HPDE6-E6E7 (cell line): ENCODE results near the gene ATP5MG.
"Not testable (repeated sequence)": the region's sequence is repeated elsewhere in the genome, so short reads cannot be mapped to it uniquely, and the experiment has no call there.

Experiments
- DNase-seq: peaks from one replicate; pipeline ENCODE4 v3.0.0; 2011; ENCODE audit warnings: missing footprints; ENCODE audit errors: extremely low spot score

ATP5MG gene

DNA sequence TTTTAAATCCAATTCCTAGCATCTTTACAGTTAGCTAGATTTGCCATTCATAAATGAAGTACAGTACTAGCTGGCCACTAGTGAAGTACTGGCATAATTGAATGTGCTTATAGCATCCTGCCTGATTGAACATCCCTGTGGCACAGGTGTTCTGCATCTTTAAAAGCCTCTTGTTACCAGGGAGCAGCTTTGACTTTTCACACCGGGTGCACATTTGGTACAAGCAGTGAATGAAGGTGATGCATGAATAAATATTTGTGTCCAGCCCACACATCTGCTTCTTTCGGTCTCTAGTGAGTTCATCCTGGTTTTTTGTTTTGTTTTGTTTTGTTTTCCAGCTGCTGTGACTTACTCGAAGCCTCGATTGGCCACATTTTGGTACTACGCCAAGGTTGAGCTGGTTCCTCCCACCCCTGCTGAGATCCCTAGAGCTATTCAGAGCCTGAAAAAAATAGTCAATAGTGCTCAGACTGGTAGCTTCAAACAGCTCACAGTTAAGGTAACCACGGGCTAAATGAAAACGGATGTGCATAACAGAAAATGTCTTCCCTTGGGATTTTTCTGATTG is 5.3 kb downstream of the ATP5MG start:
- DNase-seq, result no peak

DNA sequence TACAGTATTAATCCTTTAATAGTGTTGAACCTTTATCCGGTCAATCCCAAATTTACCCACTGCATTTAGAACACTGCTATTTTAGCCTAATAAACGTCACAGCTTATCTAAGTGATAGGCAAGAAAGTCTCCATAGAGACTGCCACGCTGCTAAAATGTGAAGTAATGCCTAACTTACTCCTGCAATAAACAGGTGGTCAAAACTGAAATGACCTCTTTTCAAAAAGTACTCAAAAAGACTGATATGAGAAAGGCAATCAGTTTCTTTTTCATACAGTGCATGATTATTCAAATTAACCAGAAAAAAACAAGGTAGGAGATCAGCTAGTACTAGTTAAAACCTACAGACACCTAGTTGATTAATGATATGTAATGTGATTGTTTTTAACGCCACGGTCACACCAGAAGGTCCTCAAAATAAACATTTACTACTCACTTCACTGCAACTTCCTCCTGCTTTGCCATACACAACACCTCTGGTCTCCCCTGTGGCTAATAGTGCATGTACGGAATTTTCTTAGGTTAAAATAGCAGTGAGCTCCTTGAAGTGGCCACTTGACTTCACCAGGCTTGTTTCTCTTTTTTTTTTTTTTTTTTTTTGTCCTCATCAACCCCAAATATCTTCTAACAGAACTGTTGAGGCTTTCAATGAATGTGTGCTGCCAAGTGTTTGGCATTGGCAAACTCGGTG is 8.8 kb downstream of the ATP5MG start:
- no peak for DNase-seq

DNA sequence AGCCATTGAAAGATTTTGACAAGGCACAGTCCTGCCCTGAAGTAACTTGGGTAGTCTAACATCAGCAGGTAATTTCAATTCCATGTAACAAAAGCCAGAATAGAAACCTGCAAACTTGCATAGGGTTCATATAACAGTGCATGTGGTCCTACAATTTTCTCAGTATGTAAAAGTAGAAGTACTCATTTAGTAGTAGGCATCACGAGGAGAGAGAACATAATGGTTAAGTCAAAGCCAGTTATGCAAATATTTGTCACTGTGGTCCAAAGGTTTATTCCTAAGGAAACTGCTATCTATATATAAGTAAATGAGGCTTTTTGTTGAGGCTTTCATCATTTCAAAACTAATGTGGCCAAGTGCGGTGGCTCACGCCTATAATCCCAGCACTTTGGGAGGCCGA is 10.1 kb downstream of the ATP5MG start:
- DNase-seq, result no peak

DNA sequence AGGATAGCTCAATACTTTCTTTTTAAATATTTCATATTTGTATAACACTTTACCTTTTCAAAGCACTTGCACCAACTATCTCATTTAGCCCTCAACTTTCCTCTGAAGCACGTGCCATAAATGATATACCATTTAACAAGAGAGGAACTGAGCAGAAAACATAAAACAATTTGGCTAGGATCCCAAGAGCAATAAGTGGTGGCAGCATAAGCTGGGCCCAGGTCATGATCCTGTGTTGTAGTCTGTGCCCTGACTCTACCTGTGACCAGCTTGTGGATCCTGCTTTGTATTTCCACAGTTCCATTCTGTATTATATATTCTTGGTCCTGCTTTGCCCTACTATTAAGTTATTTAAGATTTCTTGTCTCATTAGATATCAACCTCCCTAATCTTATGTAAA is 11.5 kb downstream of the ATP5MG start:
- DNase-seq, result no peak

DNA sequence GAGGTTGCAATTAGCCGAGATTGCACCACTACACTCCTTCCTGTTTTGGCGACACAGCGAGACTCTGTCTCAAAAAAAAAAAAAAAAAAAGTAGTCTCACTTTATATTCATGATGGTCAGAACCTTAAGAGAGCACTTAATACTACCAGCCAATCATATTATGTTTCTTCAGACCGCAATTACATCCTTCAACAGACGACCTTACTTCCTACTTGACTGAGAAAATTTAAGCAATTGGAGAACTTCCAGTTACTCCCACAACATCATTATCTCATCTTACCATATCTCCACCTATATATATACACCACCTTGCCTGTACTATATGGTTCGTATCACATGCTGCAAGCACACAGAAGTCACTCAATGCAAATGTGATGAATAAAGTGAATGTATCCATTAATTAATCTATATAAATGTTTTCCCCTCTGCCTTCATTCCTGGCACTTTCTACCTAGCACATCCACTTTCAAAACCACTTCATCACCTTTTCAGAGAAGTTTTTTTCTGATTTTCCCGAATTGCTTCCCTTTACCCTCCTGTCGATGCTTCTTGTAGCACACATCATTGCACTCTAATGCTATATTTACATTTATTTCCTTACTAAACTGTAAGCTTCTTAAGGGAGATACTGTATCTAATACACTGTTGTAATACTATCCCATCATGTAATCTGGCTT is 13.8 kb downstream of the ATP5MG start:
- no peak for DNase-seq

DNA sequence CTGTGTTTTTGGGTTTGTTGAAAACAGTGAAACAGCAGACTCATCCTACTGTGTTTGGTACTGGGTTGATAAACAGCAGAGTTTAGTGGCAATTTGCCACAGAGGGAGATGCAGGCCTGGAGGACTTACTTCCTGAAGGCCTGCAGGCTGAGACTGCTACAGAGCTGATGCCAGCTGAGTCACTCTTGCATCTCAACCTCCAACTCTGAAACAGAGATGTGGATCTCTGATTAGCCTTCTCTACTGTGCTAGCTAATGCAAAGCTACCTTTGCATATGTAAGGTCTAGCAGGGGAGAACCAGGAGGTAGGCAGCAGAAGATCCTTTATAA is 14.3 kb downstream of the ATP5MG start:
- DNase-seq, result peak; percentile 72

DNA sequence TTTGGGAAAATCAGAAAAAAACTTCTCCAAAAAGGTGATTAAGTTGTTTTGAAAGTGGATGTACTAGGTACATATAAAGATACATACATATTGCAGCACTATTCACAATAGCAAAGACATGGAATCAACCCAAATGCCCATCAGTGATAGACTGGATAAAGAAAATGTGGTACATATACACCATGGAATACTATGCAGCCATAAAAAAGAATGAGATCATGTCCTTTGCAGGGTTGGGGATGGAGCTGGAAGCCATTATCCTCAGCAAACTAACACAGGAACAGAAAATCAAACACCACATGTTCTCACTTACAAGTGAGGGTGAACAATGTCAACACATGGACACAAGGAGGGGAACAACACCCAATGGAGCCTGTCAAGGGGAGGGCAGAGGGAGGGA is 15.5 kb downstream of the ATP5MG start:
- DNase-seq, result not testable (repeated sequence)

DNA sequence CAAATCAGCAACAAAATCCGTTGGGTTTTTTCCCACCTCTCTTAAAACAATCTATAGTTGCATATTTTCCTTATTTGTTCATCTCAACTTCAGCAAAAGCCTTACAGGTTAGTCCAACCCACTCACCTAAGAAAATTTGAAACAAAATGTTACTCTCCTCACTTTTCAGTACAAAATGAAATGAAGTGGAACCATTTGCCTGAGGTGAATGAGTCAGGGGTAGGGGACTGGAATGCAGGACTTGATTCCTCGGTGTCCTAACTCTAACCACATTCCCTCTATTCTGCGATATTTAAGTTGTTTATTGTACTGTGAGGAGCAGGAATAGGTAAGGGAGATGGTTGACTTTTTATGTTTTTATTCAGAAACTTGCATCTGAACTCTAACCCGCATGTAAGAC is 16.4 kb downstream of the ATP5MG start:
- no peak for DNase-seq

DNA sequence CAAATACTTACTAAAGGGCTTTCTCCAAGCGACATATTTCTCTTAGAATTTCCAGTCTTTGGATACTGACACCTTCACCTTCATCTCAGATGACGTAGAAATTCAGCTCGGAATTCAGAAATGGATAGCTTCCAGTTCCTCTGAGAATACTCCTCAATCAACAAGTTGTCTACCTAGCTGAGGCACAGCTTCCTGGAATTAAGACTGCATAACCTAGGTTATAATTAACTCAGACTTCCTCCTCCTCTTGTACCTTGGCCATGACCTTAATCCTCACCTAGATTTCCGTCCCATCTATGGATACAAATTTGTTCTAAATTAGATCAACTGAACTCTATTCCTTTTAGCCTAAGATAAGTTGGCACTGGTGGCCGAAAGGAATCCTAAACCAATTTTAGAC is 17.4 kb downstream of the ATP5MG start:
- DNase-seq, result no peak

DNA sequence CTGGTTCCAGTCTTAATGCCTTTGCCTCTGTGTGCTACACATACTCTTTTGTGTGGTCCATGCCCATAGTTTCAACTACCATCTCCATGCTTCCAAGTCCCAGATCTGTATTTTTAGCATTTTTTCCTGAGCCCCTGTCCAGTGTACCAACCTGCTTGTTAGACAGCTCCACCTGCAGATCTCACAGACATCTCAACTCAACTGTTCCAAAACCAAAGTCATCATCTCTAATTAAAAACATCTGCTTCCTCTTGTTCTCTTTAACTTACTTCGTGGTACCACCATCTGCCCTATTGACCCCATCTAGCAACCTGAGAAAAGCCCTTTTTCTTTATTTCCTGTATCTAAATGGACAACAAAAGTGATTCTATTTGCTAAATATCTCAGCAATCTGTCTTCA is 26.3 kb downstream of the ATP5MG start:
- no peak for DNase-seq

DNA sequence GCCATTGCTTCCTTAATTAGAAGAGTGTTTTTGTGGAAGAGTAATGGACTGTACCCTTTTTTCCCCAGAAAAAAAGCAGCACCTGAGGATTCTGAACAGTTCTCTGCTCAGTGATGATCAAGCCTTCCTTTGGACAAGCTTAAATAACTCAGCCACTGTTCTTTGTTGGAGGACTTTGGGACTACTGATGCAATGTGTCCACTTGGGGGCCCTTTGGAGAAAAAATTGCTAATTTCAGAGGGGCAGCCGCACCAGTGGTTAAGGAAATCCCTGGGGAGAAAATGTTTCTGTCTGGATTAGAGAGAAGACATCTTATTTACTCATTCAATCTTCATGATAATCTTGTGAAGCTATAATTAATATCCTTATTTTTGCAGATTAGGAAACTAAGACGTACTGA is 29.6 kb downstream of the ATP5MG start:
- no peak for DNase-seq

DNA sequence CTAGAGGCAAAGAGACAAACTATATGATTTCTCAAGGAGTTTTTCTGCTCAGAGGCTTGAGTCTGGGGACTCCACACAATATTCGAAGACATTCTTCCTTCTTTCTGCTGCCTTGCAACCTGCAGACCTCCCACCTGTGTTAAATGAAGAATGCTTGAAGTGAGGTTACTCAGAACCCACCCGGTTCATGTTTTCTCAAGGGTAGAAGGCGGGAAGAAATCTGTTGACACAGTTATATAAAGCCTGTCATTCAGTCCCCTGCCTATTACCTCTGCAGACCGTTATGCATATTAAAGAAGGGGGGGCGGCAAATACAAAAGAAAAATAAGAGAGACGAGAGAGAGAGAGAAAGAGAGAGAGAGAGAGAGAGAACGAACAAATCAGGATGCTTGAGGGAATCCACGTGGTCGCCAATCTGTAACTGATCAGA is 32.7 kb downstream of the ATP5MG start:
- DNase-seq, result no peak

DNA sequence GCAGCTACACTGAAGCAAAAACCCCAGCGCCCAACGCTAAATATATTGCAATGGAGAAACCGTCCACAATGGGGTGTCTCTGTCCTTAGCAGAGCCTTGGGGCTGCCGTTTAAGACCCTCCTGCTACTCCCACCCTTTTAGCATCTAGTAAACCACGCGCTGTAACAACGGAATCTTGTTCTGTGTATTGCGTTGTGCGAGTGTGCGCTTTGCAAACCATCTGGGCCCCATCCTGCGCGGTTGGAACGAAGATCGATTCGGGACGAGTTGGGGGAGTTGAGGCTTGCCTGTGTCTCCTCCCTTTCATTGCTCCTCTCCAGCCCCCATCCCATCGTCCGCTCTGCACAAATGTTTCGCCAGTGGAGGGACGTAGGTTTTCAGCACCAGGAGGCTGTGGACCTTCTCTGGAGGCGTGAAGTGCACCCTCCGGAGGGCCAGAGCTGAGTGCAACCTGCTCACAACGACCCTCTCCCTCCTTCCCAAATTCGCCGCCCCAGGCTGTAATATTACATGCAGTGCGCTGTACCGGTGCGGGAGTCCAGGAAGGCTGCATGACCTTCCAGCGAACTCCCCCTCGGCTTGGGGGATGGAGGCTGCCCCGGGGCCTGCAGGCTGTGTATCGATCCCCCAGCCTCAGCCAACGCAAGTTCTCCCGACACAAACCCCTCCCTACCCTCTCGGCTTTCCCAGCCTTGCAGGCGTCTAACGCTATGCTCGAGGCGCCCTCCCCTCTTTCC is 33.3 kb downstream of the ATP5MG start:
- no peak for DNase-seq

DNA sequence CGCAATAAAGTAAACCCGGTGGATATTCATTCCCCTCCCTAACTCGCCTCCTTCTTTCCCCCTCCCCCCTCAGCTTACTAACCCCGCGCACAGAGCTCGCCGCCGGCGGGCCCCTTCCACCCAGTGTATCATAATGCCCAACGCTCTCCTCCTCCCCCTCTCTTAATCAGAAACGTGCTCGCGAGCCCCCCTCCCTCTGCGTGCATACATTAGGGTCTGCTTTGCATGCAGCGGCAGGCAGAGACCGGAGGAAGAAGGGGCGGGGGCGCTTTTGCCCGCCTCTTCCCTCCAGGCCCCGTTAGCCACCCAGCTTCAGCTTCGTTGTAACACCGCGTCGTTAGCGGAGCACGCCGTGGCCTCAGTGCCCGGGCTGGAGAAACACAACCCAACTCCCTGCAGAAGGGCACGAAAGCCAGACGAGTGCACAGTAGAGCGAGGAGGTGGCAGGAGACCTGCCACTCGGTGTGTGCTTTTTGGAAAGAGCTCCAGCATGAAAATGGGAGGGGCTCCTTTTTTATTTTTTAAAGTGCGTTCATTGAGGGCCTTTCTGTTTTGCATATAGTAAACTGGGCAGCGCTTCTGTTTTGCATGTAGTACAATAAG is 34.0 kb downstream of the ATP5MG start:
- peak; percentile 46 for DNase-seq

DNA sequence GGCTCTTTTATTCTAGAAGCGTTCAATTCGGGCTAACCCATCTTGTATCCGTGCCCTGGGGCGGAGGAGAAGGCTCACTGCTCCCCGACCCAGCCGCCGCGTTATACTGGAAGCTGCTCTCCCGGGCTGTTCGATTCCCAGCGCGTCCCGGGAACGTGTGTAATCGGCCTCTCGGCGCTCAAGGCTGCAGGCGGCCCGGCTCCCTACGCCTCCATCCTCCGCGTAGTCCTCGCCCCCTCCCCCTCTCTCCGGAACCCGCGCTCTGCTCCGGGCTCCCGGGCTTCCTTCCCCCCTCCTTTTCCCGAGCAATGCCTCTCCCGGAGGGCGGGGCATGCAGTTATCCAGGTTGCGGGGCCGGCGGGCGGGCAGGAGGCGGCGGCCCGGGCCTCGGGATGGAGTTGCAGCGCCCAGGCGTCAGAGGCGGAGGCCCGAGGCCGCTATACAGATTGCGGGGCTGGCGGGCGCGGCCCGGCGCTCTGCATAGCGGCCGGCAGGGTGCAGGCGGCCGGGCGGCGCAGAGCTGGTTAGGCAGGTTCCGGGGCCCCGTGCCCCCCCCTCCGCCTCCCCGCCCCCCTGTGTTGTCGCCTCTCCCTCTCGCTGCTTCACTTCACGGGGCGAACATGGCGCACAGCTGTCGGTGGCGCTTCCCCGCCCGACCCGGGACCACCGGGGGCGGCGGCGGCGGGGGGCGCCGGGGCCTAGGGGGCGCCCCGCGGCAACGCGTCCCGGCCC is 34.7 kb downstream of the ATP5MG start, which contains the start of gene KMT2A:
TSS of gene KMT2A (plus strand) at position 600 of the 732 bp plus-strand sequence. CDS start at position 621, 21 bp downstream.
- peak; percentile 89 for DNase-seq

DNA sequence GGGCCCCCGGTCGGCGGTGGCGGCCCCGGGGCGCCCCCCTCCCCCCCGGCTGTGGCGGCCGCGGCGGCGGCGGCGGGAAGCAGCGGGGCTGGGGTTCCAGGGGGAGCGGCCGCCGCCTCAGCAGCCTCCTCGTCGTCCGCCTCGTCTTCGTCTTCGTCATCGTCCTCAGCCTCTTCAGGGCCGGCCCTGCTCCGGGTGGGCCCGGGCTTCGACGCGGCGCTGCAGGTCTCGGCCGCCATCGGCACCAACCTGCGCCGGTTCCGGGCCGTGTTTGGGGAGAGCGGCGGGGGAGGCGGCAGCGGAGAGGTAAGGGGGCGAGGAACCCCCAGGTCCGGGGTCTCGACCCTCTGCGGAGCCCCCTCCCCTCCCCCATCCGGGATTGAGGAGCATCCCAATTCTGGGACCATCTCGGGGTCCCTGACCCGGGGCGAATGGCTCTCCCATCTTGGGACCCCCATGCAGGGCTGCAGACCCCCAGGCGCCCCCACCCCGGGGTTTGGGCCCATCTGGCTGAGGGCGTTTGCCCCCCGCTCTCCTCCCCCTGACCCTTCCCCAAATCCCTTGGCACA is 35.3 kb downstream of the ATP5MG start:
- DNase-seq, result no peak

DNA sequence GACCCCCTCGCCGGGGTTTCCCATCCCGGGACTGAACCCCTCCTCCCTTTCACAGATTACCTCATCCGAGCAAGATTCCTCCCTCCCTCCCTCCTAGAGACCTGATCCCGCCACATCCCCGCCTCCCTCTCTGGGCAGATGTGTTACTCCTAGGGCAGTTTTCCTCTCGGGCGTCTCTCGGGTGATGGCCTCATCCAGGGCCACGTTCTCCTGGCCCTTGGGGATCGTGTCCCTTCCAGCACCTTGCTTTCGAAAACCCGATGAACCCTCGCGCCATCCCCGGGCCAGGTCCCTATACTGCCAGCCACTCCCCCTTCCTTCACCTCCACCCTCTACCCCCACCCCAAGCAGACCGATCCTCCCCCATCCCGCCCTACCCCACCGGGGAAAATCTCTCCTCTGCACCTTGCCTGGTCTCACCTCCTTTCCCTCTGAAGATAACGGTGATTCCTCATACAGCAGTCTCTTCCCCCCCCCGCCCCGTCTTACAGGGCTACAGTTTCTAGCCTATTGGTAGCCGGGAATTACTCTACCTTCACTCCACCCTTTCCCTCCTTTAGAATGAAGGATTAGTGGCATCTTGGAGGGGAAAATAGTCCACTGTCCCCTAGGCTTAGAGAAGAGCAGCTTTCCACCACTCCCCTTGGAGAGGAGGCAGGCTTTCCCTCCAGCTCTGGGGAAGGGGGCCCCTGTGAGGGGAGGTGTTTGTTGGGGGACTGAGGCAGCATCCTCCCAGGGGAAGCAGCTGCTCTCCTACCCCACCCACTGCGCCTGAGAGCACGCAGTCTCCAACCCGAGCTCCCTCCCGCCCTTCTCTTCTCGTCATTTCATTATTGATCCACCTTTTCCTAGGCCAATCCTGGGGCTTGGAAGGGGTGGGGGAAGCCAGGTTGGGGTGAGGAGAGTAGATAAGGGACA is 36.1 kb downstream of the ATP5MG start:
- DNase-seq, result peak; percentile 60

DNA sequence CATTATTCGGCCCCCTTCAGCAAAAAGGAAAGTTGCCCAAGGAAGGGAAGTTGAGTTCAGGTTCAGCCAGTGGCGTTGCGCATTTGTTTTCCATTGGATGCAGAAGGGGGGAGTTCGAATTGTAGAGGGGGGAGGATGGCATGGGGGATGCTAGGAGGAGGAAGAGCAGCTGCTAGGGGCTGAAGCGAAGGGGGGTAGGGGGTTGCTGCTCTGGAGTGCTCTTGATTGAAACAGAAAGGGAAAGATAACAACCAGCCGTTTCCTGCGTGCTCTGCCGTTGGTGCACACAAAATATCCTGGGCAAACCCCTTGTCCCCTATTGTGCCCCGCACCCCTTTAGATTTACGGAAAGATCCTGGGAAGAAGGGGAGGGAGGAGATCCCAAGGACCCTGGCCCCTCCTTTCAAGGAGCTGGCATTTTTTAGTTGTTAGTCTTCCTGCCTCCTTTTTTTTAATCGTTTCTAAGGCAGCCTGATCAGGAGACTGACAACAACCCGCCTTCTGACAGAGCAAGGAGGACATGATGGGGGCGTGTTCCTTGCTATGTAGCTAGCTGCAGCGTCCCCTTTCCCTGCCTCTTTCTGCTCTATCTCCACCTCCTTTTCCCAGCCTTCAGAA is 37.0 kb downstream of the ATP5MG start:
- peak; percentile 62 for DNase-seq

DNA sequence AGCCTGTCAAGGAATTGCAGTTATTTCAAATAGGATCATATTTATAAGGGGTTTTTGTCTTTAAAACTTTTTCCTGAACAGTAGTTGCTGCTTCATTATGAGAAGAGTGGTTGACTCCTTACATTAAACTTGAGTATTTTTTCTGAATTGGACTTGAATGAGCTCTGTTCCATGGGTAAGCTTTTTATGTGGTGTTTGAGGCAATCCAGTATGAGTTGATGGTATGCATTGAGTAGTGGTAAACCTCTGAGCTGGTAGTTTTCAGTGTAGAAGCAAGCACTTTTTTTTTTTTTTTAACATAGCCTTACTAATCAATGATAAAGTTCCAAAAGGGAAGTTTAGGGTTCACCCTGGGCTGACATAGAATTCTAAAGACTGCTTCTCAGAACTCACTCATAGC is 38.2 kb downstream of the ATP5MG start:
- no peak for DNase-seq
